ENCODE measurements around the gene AKAP17A. TPM values are rescaled to one million over a fixed set of nuclear protein-coding genes. Genes with fewer than 3 reads are reported as not detected.

AKAP17A gene
- total and polyA plus RNA-seq, 2 of the 8 experiments (the other 6 are each of a cell fraction or from before 2014, with no cell fraction given) = 14.0 to 41.2 TPM

DNA sequence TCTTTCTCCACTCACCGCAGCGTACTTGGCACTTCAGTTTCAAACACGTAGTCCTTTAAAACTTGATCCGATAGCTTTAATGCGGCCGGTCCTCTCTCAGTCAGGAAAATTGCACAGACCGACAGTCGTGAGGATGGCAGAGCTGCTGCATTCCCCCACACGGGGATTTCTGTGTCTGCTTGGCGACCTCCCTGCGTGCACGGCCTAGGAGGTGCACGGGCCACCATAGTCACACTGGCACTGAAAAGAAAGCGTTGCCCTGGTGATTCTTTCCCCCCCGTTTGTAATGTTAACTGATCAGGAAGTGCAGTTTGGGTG, 10.3 kb downstream of the AKAP17A start:
- ChIA-PET CTCF (ENCODE audit: partially characterized antibody) (no interaction called here), POLR2A (ENCODE audit: partially characterized antibody) (no interaction called here)
- Histone ChIP-seq H3K9ac (replicated peaks in 1 of 4; ENCODE audit: extremely low read depth in 1 of 4, low read depth in 3 of 4, low read length in 3 of 4) (no peak overlapping the region), H2BK12ac (ENCODE audit: low read depth, low read length) (no peak overlapping the region), H3K79me1 (ENCODE audit: low read depth, low read length) (peaks cover 10% of the 10 kb centered on the region), H2BK15ac (ENCODE audit: low read length) (no peak overlapping the region), H3K56ac (replicated peaks; ENCODE audit: insufficient read length, low read depth, low read length) (no peak overlapping the region), H2AK5ac (ENCODE audit: low read depth, low read length) (no peak overlapping the region), H3K18ac (ENCODE audit: extremely low read depth, low read length) (no peak overlapping the region), H4K91ac (replicated peaks; ENCODE audit: insufficient read length, low read length) (no peak overlapping the region), H3K23ac (ENCODE audit: insufficient read length) (no peak overlapping the region), H3K27ac (ENCODE audit: low read depth, low read length) (no peak overlapping the region), H4K20me1 (replicated peaks in 1 of 2; ENCODE audit: control insufficient read depth in 1 of 2, insufficient read depth in 2 of 2, low read length in 2 of 2) (peaks cover 3 to 22% of the 10 kb centered on the region in 2 experiments), H4K5ac (ENCODE audit: insufficient read length, low read depth, low read length) (no peak overlapping the region), H2BK5ac (ENCODE audit: low read depth, low read length) (no peak overlapping the region), H2BK120ac (replicated peaks; ENCODE audit: low read depth, low read length) (no peak overlapping the region), H4K8ac (ENCODE audit: extremely low read depth, insufficient read depth, low read length) (no peak overlapping the region), H3K79me2 (ENCODE audit: control insufficient read depth in 1 of 2, insufficient read depth in 2 of 2, low read length in 2 of 2) (peaks cover 0 to 14% of the 10 kb centered on the region in 2 experiments; a peak in 1 of 4 replicates), H2BK20ac (ENCODE audit: low read length) (no peak overlapping the region), H3K9me3 (ENCODE audit: insufficient read depth in 2 of 2, low read depth in 1 of 2, low read length in 1 of 2) (no peaks in the 10 kb centered on the region), H3K4me1 (replicated peaks in 1 of 4; ENCODE audit: control insufficient read depth in 3 of 4, insufficient read depth in 4 of 4, low read length in 3 of 4) (no peaks in the 10 kb centered on the region), H2AFZ (ENCODE audit: low read length) (no peak overlapping the region), H3K27me3 (replicated peaks in 1 of 4; ENCODE audit: control insufficient read depth in 3 of 4, extremely low read depth in 1 of 4, insufficient read depth in 3 of 4, low read length in 3 of 4) (0 out of 7 replicates have a peak, but pooled peaks cover 0 to 2% (median 0%) of the 10 kb centered on the region in 4 experiments), H3K4me3 (ENCODE audit: extremely low read depth in 1 of 4, insufficient read depth in 2 of 4, low read depth in 3 of 4, low read length in 4 of 4) (no peak overlapping the region), H3K4ac (replicated peaks; ENCODE audit: insufficient read length, low read depth, low read length) (no peak overlapping the region), H3K4me2 (ENCODE audit: insufficient read depth in 1 of 2, low read depth in 2 of 2, low read length in 2 of 2) (no peak overlapping the region), H3K36me3 (ENCODE audit: control insufficient read depth in 2 of 4, insufficient read depth in 4 of 4, low read length in 3 of 4) (peaks cover 25 to 65% (median 49%) of the 10 kb centered on the region in 4 experiments), H3K14ac (ENCODE audit: insufficient read length) (no peak overlapping the region), H3K23me2 (ENCODE audit: low read depth, low read length) (no peaks in the 10 kb centered on the region)
- WGBS, 2 experiments (ENCODE audit: extremely low coverage in 1 of 2, insufficient coverage in 1 of 2, insufficient read length in 1 of 2, insufficient replicate concordance in 2 of 2, low coverage in 1 of 2, low lambda C conversion rate in 2 of 2, missing lambda C conversion rate in 1 of 2) = 91% methylated on average over 15 of the region's 15 CpGs; no CpG with 5 or more reads in 1 of the 2 experiments
- DNase-seq (ENCODE audit: low read depth in 1 of 2, low spot score in 2 of 2) = no peak
- FAIRE-seq = no peak
- TF ChIP-seq, protein P1, sequence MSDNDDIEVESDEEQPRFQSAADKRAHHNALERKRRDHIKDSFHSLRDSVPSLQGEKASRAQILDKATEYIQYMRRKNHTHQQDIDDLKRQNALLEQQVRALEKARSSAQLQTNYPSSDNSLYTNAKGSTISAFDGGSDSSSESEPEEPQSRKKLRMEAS (IDR thresholded peaks at IDR 0.05) = no peak
- TF ChIP-seq HDAC6 (IDR thresholded peaks at IDR 0.05; ENCODE audit: low read depth, low read length) (no peak), SP4 (IDR thresholded peaks at IDR 0.05; ENCODE audit: low read length) (no peak), SAP30 (IDR thresholded peaks at IDR 0.05; ENCODE audit: insufficient read depth, insufficient replicate concordance, low read length) (no peak), SP1 (IDR thresholded peaks at IDR 0.05; ENCODE audit: low read depth, low read length) (no peak), KDM4A (IDR thresholded peaks at IDR 0.05; ENCODE audit: low read depth, low read length, severe bottlenecking) (no peak), EP300 (IDR thresholded peaks at IDR 0.05; ENCODE audit: borderline replicate concordance in 1 of 2, low read depth in 2 of 2, low read length in 2 of 2) (no peak), CEBPB (IDR thresholded peaks at IDR 0.05; ENCODE audit: low read depth, low read length) (no peak), SIX5 (IDR thresholded peaks at IDR 0.05; ENCODE audit: low read depth, low read length) (no peak), NRF1 (IDR thresholded peaks at IDR 0.05; ENCODE audit: low read depth, low read length) (no peak), CHD2 (IDR thresholded peaks at IDR 0.05; ENCODE audit: low read length) (no peak), GABPA (IDR thresholded peaks at IDR 0.05; ENCODE audit: borderline replicate concordance, insufficient read depth, low read length) (no peak)
- TF ChIP-seq, protein P2, sequence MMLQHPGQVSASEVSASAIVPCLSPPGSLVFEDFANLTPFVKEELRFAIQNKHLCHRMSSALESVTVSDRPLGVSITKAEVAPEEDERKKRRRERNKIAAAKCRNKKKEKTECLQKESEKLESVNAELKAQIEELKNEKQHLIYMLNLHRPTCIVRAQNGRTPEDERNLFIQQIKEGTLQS (IDR thresholded peaks at IDR 0.05; ENCODE audit: insufficient read depth, low read depth, low read length) = no peak

Measured in H1 (cell line).